ENCODE measurements around the gene PARP3.

PARP3 gene

DNA sequence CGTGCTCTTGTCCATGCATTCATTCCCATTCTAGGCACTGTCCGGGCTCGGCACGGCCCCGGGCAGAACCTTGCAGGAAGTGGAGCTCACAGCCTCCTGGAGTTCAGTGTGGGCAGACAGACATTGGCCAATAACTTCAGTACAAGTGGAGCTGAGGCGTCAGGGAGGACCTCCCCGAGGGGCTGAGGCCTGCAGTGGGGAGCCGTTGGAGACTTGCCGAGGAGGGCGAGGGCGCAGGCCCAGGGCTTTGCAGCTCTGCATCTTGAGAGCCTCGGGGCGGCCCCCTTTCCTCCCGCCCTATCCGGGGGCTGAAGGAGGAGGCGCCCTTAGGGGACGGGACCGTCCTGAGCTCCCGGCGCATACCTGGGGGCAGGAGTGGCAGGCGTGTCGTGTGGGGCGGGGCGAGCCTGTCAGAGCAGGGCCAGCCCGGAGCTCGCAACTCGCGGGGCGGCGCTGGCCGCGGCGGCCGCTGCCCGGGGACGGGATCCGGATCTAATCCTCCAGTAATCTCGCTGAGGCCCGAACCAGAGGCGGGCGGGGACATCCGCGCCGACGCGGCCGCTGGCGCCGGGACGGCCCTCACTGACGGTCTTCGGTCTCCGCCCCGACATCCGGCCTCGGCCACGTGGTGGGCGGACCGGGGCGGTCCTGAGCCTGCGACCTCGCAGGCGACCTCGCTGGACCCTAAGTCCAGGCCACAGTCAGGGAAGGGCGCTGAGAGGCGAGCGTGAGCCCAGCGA lies 40.8 kb downstream of the PARP3 start, which contains the start of gene ACY1:
Gene ACY1 (plus strand): TSS at position 698 of the 740 bp plus-strand sequence. CDS start 530 bp downstream, outside the sequence.
- peak within 1 kb of the TSS; percentile 74 for H3K4me3 ChIP-seq (ENCODE audit: low read depth, low read length)
- TF ChIP-seq, protein P1, sequence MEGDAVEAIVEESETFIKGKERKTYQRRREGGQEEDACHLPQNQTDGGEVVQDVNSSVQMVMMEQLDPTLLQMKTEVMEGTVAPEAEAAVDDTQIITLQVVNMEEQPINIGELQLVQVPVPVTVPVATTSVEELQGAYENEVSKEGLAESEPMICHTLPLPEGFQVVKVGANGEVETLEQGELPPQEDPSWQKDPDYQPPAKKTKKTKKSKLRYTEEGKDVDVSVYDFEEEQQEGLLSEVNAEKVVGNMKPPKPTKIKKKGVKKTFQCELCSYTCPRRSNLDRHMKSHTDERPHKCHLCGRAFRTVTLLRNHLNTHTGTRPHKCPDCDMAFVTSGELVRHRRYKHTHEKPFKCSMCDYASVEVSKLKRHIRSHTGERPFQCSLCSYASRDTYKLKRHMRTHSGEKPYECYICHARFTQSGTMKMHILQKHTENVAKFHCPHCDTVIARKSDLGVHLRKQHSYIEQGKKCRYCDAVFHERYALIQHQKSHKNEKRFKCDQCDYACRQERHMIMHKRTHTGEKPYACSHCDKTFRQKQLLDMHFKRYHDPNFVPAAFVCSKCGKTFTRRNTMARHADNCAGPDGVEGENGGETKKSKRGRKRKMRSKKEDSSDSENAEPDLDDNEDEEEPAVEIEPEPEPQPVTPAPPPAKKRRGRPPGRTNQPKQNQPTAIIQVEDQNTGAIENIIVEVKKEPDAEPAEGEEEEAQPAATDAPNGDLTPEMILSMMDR (IDR thresholded peaks at IDR 0.05; ENCODE audit: borderline replicate concordance, insufficient read depth, low read depth, low read length): no peak

DNA sequence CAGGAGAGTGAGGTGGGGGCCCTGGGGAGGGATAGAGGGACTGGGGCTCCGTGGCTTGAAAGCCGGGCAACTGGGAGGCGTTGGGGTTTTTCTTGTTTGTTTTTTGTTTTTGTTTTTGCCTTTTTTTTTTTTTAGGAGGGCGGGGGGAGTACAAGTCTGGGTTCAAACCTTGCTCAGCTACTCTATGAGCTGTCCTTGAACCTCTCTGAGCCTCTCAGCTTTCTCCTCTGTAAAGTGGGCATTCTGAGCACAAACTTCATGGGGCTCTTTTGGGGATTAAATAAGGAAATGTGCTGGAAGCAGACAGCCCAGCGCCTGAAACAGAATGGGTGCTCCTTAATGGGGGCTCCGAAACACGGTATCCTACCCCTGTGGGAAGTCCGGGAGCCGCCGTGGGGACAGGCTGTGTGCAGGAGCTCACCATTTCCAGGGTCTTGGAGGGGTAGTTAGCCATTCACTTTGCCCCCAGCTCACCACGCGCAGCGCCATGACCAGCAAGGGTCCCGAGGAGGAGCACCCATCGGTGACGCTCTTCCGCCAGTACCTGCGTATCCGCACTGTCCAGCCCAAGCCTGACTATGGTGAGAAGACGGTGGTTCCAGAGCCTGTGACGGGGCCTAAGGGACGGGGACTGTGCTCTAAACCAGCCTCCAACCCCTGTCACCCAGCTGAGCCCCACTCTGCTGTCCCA lies 41.6 kb downstream of the PARP3 start:
- TF ChIP-seq, protein P1 (IDR thresholded peaks at IDR 0.05; ENCODE audit: borderline replicate concordance, insufficient read depth, low read depth, low read length): no peak
- peak overlapping the region; percentile 74 for H3K4me3 ChIP-seq (ENCODE audit: low read depth, low read length)

DNA sequence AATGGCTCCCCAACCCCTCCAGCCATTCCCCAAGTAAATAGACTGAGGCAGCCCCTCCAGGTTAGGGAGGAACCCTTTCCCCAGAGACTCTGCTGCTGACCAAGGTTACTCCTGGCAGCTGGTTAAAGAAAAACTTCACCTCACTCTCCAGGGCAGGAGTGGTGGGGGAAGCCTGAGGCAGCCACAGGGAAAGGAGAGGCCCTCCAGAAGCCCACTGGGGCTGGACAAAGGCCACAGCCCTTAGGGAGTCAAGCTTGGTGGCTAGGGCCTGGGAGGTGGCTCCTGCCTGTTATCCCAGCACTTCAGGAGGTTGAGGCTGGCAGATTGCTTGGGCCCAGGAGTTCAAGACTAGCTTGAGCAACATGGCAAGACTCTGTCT lies 42.1 kb downstream of the PARP3 start:
- H3K4me3 ChIP-seq (ENCODE audit: low read depth, low read length): no peak overlapping the region
- TF ChIP-seq, protein P1 (IDR thresholded peaks at IDR 0.05; ENCODE audit: borderline replicate concordance, insufficient read depth, low read depth, low read length): no peak

DNA sequence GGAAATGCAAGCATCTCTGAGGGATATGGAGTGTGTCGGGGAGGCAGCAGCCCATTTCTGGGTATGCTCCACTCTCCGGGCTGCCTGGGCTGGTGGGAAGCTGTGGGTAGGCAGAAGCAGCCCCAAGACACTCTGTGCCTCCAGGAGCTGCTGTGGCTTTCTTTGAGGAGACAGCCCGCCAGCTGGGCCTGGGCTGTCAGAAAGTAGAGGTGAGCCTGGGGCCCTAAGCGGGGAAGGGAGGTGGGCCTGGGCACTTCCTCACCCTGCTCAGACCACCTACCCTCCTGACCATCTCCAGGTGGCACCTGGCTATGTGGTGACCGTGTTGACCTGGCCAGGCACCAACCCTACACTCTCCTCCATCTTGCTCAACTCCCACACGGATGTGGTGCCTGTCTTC lies 42.9 kb downstream of the PARP3 start:
- no peak overlapping the region for H3K4me3 ChIP-seq (ENCODE audit: low read depth, low read length)
- TF ChIP-seq, protein P1 (IDR thresholded peaks at IDR 0.05; ENCODE audit: borderline replicate concordance, insufficient read depth, low read depth, low read length): no peak

DNA sequence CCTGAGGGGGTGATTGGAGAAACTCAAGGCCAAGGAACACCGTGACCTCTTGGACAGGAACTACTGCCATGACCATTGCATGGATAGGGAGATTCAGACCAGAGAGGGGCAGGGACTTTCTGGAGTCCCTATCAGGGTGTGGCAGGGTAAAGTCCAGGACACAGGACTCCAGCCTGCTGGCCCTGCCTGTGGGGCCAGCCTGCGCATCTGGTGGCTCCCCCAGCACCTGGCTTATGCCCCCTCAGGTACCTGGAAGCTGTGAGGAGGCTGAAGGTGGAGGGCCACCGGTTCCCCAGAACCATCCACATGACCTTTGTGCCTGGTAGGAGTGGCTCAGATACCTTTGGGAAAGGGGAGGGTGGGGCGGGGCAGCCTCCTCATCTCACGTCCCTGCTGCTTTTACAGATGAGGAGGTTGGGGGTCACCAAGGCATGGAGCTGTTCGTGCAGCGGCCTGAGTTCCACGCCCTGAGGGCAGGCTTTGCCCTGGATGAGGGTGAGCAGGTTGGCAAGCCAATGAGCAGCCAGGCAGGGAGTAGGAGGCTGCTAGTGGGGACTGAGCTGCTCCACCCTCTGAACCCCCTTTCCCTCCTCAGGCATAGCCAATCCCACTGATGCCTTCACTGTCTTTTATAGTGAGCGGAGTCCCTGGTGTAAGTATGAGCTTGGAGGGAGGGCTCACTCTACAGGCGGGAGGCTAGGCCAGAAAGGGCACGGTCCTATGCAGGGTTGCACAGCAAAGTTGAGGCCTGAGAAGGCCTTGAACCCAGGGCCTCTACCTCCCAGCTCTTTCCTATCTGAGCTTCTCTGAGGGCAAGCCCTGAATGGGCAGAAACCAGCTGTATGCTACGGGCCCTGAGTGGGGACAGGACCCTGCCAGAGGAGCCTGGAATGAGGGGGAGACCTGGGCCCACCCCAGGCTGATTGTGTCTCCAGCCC lies 44.1 kb downstream of the PARP3 start:
- TF ChIP-seq, protein P1 (IDR thresholded peaks at IDR 0.05; ENCODE audit: borderline replicate concordance, insufficient read depth, low read depth, low read length): no peak
- no peak overlapping the region for H3K4me3 ChIP-seq (ENCODE audit: low read depth, low read length)

DNA sequence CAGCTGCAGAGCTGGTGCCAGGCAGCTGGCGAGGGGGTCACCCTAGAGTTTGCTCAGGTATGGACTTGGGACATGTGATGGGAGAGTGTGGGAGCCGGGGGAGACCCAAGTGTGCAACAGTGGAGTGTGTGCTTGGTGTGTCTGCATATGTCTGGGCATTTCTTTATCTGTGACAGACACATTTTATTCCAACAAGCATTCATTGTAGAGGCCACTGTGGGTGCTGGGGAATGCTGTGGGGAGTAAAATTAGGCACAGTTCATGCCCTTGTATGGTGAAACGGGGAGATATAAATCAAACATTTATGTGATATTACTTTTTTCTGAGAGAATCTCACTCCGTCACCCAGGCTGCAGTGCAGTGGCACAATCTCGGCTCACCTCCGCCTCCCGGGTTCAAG lies 45.4 kb downstream of the PARP3 start:
- TF ChIP-seq, protein P1 (IDR thresholded peaks at IDR 0.05; ENCODE audit: borderline replicate concordance, insufficient read depth, low read depth, low read length): no peak
- H3K4me3 ChIP-seq (ENCODE audit: low read depth, low read length): no peak overlapping the region

Measured in GM12875 (cell line).